Bronchial epithelial cell (primary cell): ENCODE results near the gene A2ML1. TPM values are rescaled to one million over a fixed set of nuclear protein-coding genes. Genes with fewer than 3 reads are reported as not detected.

Experiments used
- DNase-seq: peaks from one replicate; pipeline ENCODE4 v3.0.0-alpha.2; 2010; ENCODE audit warnings: low read depth
- FAIRE-seq: peaks from 2 replicates; lab custom pipeline; 2011; peaks lifted over from hg19 to GRCh38; lab: Jason Lieb, UNC
- H3K27me3 ChIP-seq: 2 replicates; pipeline ENCODE4 v1.5.1; 2011; ENCODE audit warnings: low read length; ENCODE audit not compliant: control insufficient read depth, insufficient read depth
- H3K36me3 ChIP-seq: 2 replicates; pipeline ENCODE4 v1.5.1; 2011; ENCODE audit warnings: low read length; ENCODE audit not compliant: control insufficient read depth, insufficient read depth
- H3K4me3 ChIP-seq: 2 replicates; pipeline ENCODE4 v1.5.1; 2011; ENCODE audit warnings: mild to moderate bottlenecking, low read depth, low read length, control low read depth
- total RNA-seq: library from RNA; depleted of rRNA; stranded (reverse); fragments of >200 nt; gene quantifications from 2 replicates; pipeline ENCODE4 v1.2.1, GENCODE V29; 2014
- TF ChIP-seq, protein P1 (sequence below): IDR thresholded peaks from 2 replicates; pipeline ENCODE4 v1.5.1; 2011; ENCODE audit warnings: mild to moderate bottlenecking, moderate library complexity, low read length, control low read depth, inconsistent platforms; ENCODE audit not compliant: insufficient read depth, severe bottlenecking

Gene A2ML1
- total RNA-seq, 1 donor from 2014 or later: 61.9 TPM

GRCh38 chr12:8871068-8871467 lies 48.6 kb downstream of the A2ML1 start:
- H3K36me3 ChIP-seq: no peaks in the 10 kb centered on the region
- TF ChIP-seq, protein P1, sequence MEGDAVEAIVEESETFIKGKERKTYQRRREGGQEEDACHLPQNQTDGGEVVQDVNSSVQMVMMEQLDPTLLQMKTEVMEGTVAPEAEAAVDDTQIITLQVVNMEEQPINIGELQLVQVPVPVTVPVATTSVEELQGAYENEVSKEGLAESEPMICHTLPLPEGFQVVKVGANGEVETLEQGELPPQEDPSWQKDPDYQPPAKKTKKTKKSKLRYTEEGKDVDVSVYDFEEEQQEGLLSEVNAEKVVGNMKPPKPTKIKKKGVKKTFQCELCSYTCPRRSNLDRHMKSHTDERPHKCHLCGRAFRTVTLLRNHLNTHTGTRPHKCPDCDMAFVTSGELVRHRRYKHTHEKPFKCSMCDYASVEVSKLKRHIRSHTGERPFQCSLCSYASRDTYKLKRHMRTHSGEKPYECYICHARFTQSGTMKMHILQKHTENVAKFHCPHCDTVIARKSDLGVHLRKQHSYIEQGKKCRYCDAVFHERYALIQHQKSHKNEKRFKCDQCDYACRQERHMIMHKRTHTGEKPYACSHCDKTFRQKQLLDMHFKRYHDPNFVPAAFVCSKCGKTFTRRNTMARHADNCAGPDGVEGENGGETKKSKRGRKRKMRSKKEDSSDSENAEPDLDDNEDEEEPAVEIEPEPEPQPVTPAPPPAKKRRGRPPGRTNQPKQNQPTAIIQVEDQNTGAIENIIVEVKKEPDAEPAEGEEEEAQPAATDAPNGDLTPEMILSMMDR: no peak
- no peak overlapping the region for H3K4me3 ChIP-seq
- no peaks in the 10 kb centered on the region for H3K27me3 ChIP-seq
- no peak for FAIRE-seq
- no peak for DNase-seq

GRCh38 chr12:8876887-8877286 lies 54.5 kb downstream of the A2ML1 start:
- Histone ChIP-seq H3K36me3 (no peaks in the 10 kb centered on the region), H3K27me3 (no peaks in the 10 kb centered on the region), H3K4me3 (no peak overlapping the region)
- FAIRE-seq: no peak
- DNase-seq: no peak
- TF ChIP-seq, protein P1: no peak

GRCh38 chr12:8886502-8887284 lies 64.3 kb downstream of the A2ML1 start:
- FAIRE-seq (no peak), DNase-seq (no peak)
- Histone ChIP-seq H3K27me3 (no peaks in the 10 kb centered on the region), H3K4me3 (no peak overlapping the region), H3K36me3 (no peaks in the 10 kb centered on the region)
- TF ChIP-seq, protein P1: no peak

GRCh38 chr12:8887285-8887715 lies 64.9 kb downstream of the A2ML1 start:
- Histone ChIP-seq H3K4me3 (no peak overlapping the region), H3K27me3 (no peaks in the 10 kb centered on the region), H3K36me3 (no peaks in the 10 kb centered on the region)
- FAIRE-seq (no peak), DNase-seq (peak; percentile 17)
- TF ChIP-seq, protein P1: no peak

GRCh38 chr12:8890313-8891085 lies 68.1 kb downstream of the A2ML1 start:
- peak; percentile 32 for DNase-seq
- peak overlapping the region; percentile 34 for H3K4me3 ChIP-seq
- TF ChIP-seq, protein P1: peak; percentile 73
- no peaks in the 10 kb centered on the region for H3K36me3 ChIP-seq
- no peaks in the 10 kb centered on the region for H3K27me3 ChIP-seq
- no peak for FAIRE-seq
